ENCODE measurements around the gene APBA1.
A peak's percentile ranks its signal among the peaks of the same experiment; 100 is the strongest.

The APBA1 gene

DNA sequence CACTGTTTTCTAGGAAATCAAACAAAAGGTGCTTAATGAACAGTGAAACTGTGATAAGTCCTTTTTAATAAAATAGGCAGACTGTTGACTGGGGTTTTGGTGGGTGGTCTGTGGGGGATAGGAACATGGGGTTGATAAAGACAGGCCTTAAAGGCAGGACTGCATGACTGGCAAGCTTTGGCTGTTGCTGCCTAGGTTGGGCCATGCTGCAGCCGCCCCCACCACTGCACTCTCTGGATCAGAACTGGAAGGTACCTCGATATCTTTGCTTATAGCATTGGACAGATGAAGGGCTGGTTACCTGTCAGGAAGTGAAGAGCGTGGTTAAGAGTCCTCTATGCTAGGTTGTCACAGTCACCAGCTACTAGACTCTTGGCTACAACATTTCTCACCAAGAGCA is 24.4 kb downstream of the APBA1 start:
- H3K4me3 ChIP-seq (ENCODE audit: low read depth, low read length): no peak overlapping the region

DNA sequence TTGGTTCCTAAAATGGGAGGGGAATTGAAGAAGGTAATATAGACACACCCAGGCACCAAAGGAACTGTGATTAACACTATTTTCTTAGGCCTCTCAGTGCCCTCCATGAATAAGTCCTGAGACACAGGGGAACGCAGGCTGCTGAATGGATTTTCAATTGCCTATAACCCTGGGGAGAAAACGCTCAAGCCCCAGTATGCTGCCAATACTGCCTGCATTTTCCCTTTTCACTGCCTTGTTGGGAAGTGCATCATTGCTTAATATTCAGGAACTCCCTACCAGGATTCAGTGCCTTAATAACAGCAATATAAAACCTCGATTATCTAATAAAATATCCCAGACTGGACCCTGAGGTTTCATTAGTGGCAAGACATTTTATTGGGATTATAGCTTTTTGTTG is 25.4 kb downstream of the APBA1 start:
- no peak for TF ChIP-seq CTCF (IDR thresholded peaks at IDR 0.05; ENCODE audit: control insufficient read depth, extremely low read depth, insufficient read depth)

More for the DNA sequence above, 24.4 kb downstream of the APBA1 start:
- TF ChIP-seq CTCF (IDR thresholded peaks at IDR 0.05; ENCODE audit: control insufficient read depth, extremely low read depth, insufficient read depth): no peak
- no peak for DNase-seq (ENCODE audit: low read depth)

DNA sequence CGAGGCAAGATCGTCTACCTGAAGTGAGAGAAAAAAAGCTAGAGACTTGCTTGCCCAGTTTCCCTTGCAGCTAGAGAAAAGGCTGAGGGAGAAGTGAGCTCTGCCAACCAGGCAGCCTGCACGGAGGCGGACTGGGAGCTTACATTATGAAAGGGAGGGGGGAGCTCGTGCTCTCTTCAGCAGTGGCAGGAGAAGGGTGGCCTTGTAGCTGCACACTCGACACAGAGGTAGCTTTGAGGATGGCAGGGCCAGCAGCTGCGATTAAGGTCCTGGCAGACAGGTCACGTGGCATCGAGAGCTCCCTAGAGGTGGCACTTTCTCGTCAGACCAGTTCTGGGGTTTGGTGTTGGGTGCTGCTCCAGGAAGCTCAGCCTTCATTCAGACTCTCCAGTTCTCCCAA is 26.7 kb downstream of the APBA1 start:
- DNase-seq (ENCODE audit: low read depth): peak; percentile 91
- TF ChIP-seq CTCF (IDR thresholded peaks at IDR 0.05; ENCODE audit: control insufficient read depth, extremely low read depth, insufficient read depth): no peak
- peak overlapping the region; percentile 23 for H3K4me3 ChIP-seq (ENCODE audit: low read depth, low read length)

More for the DNA sequence above, 25.4 kb downstream of the APBA1 start:
- no peak overlapping the region for H3K4me3 ChIP-seq (ENCODE audit: low read depth, low read length)
- no peak for DNase-seq (ENCODE audit: low read depth)

DNA sequence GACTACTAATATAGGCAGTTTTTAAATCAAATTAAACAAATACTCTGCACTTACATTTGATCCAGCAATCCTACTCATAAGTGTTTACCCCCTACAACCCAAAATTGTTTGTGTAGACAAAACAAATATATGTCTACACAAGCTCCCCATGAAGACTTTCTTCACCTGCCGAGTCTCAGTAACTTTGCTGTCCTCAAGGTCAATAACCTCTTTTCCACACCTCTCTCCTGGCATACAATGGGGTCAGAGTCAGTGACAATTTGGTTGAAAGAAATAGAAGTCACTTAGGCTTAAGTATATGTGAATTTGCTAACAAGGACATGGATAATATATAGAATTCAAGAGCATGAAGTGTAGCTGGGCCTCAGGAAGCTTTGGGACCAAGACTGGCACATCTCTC is 29.1 kb downstream of the APBA1 start:
- H3K4me3 ChIP-seq (ENCODE audit: low read depth, low read length): no peak overlapping the region
- no peak for DNase-seq (ENCODE audit: low read depth)
- TF ChIP-seq CTCF (IDR thresholded peaks at IDR 0.05; ENCODE audit: control insufficient read depth, extremely low read depth, insufficient read depth): no peak

DNA sequence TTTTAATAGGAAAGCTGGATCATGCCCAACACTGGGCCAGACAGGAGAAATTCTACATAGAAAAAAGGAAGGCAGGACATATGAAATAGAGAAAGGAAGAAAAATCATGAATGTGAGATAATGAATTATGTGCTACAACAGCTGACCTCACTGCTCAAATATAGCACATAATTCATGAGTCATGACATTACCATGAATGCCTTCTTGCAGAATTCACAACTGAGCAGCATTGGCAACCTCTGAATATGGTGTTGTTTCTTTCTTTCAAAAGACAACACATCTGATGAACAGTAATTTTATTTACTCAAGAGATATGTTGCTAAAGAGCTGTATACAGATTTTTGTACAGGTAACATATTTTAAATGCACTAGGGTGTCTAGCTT is 34.4 kb downstream of the APBA1 start:
- no peak for DNase-seq (ENCODE audit: low read depth)
- H3K4me3 ChIP-seq (ENCODE audit: low read depth, low read length): no peak overlapping the region
- no peak for TF ChIP-seq CTCF (IDR thresholded peaks at IDR 0.05; ENCODE audit: control insufficient read depth, extremely low read depth, insufficient read depth)

- no peak overlapping the region for H3K4me3 ChIP-seq (ENCODE audit: low read depth, low read length)
- no peak for TF ChIP-seq CTCF (IDR thresholded peaks at IDR 0.05; ENCODE audit: control insufficient read depth, extremely low read depth, insufficient read depth)
- no peak for DNase-seq (ENCODE audit: low read depth)
Measured at GRCh38 chr9:69637193-69637816, 34.9 kb downstream of the APBA1 start.

DNA sequence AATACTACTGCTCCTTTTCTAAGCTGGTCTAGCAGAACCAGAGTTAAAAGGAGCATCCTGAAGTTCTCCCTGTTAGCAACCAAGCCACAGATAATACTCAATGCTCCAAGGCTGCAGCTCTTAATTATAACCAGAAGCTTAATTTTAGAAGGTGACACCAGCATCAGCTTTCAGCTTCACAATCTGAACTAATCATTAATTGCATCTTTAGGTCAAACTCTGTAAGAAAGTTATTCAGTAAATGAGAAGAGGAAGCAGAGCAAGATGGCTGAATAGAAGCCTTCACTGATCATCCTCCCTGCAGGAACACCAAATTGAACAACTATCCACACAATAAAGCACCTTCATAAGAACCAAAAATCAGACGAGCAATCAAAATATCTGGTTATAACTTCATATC is 38.5 kb downstream of the APBA1 start:
- no peak overlapping the region for H3K4me3 ChIP-seq (ENCODE audit: low read depth, low read length)
- no peak for TF ChIP-seq CTCF (IDR thresholded peaks at IDR 0.05; ENCODE audit: control insufficient read depth, extremely low read depth, insufficient read depth)
- DNase-seq (ENCODE audit: low read depth): no peak

Measured in LNCaP clone FGC (cell line).